M059J (cell line): ENCODE measurements around the gene ZNF646. TPM values are rescaled to one million over a fixed set of nuclear protein-coding genes. Genes with fewer than 3 reads are reported as not detected.

Experiments used
- DNase-seq: peaks from one replicate; pipeline ENCODE4 v3.0.0-alpha.2; 2012; ENCODE audit warnings: low read depth
- total RNA-seq: library from RNA; depleted of rRNA; stranded (reverse); fragments of >200 nt; shearing (Covaris generic); gene quantifications from 2 replicates; pipeline ENCODE4 v1.2.3, GENCODE V29; 2014

Gene ZNF646
- total RNA-seq, 1 experiment from 2014 or later, result 21.5 TPM

GRCh38 chr16:31108035-31108793, 34.0 kb downstream of the ZNF646 start, which contains the start of gene BCKDK:
Gene BCKDK, plus strand, starts transcription at chr16:31108386. Its CDS starts 838 bp downstream, at chr16:31109224.
- peak; percentile 72 for DNase-seq

GRCh38 chr16:31108794-31109558, 34.8 kb downstream of the ZNF646 start:
- no peak for DNase-seq

GRCh38 chr16:31109622-31110021, 35.4 kb downstream of the ZNF646 start:
- no peak for DNase-seq

GRCh38 chr16:31110106-31111034, 36.1 kb downstream of the ZNF646 start:
- DNase-seq, result no peak

- no peak for DNase-seq
These were observed 37.8 kb downstream of the ZNF646 start for GRCh38 chr16:31111881-31112466.

- DNase-seq, result no peak
These were observed 38.5 kb downstream of the ZNF646 start for GRCh38 chr16:31112711-31113110.

GRCh38 chr16:31113121-31114120, 39.2 kb downstream of the ZNF646 start:
- DNase-seq, result peak; percentile 30

- no peak for DNase-seq
These were observed 40.2 kb downstream of the ZNF646 start for GRCh38 chr16:31114468-31114867.

GRCh38 chr16:31117384-31118222, 43.4 kb downstream of the ZNF646 start, which contains the start of gene KAT8:
Gene KAT8, plus strand, starts transcription at chr16:31117664. Its CDS starts 18 bp downstream, at chr16:31117682.
- DNase-seq, result peak; percentile 99

GRCh38 chr16:31118223-31119155, 44.3 kb downstream of the ZNF646 start:
- DNase-seq, result peak; percentile 85

- no peak for DNase-seq
These were observed 45.9 kb downstream of the ZNF646 start for GRCh38 chr16:31120129-31120528.

GRCh38 chr16:31125844-31126243, 51.6 kb downstream of the ZNF646 start:
- DNase-seq, result no peak

GRCh38 chr16:31127182-31127581, 53.0 kb downstream of the ZNF646 start:
- no peak for DNase-seq

GRCh38 chr16:31128711-31129567, 54.7 kb downstream of the ZNF646 start:
- no peak for DNase-seq

GRCh38 chr16:31129568-31130335, 55.5 kb downstream of the ZNF646 start:
- no peak for DNase-seq

GRCh38 chr16:31130336-31130891, 56.2 kb downstream of the ZNF646 start:
- DNase-seq, result no peak
